OCI-LY7 (cell line): ENCODE data around the gene OGT.

Experiments used
- EZH2phosphoT487 ChIP-seq: fragments of 200-600 bp; sonication (generic); IDR thresholded peaks from 2 replicates; pipeline ENCODE4 v1.6.1; 2018; ENCODE audit warnings: low read depth, borderline replicate concordance, mild to moderate bottlenecking, mixed run types, antibody characterized with exemption, low read length, moderate library complexity, mixed read lengths
- TF ChIP-seq, protein P1 (sequence below): fragments of 200-600 bp; sonication (generic); conservative IDR thresholded peaks from 2 replicates; pipeline ENCODE4 v1.5.1; 2014; ENCODE audit warnings: mild to moderate bottlenecking, antibody characterized with exemption, low read length, moderate library complexity, mixed read lengths

DNA sequence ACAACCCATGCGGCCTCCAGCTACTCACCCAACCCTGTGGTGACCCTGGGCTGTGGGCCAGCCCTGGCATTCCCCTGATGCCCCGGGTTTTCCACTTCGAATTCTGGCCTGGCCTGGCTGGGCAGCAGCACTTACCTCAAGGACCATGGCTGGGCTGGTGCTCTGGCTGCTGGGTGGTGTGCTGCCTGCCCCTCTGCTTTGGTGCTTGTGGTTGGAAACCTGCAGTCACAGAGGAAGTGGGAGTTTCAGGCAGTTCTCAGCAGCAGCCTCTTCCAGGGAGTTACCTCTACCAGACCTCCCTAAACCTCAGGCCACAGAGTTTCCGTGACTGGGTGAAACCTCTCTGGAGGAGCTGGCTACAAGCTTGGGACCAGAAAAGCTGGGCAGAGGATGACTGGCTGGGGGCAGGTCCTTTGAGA, 85.4 kb downstream of the OGT start, which contains the start of gene CXCR3:
- TF ChIP-seq, protein P1, sequence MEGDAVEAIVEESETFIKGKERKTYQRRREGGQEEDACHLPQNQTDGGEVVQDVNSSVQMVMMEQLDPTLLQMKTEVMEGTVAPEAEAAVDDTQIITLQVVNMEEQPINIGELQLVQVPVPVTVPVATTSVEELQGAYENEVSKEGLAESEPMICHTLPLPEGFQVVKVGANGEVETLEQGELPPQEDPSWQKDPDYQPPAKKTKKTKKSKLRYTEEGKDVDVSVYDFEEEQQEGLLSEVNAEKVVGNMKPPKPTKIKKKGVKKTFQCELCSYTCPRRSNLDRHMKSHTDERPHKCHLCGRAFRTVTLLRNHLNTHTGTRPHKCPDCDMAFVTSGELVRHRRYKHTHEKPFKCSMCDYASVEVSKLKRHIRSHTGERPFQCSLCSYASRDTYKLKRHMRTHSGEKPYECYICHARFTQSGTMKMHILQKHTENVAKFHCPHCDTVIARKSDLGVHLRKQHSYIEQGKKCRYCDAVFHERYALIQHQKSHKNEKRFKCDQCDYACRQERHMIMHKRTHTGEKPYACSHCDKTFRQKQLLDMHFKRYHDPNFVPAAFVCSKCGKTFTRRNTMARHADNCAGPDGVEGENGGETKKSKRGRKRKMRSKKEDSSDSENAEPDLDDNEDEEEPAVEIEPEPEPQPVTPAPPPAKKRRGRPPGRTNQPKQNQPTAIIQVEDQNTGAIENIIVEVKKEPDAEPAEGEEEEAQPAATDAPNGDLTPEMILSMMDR, result no peak
- TF ChIP-seq EZH2phosphoT487, result no peak
